Tibial nerve (tissue), 4 donors: Measurements from ENCODE around the gene SLC4A11.

Experiments
- EP300 ChIP-seq, 2 donors: sonication (generic); formaldehyde crosslinking; IDR thresholded peaks; one replicate each; pipeline ENCODE4 v1.6.1; 2017; ENCODE audit warnings: antibody characterized with exemption in 2 of 2, mild to moderate bottlenecking in 1 of 2
- POLR2A ChIP-seq, 2 donors: fragments of 450-650 bp; IDR thresholded peaks; one replicate each; pipeline ENCODE4 v1.6.1; 2017; ENCODE audit warnings: antibody characterized with exemption in 2 of 2, mild to moderate bottlenecking in 2 of 2, moderate library complexity in 2 of 2
- TF ChIP-seq, protein P1 (sequence below), 5 experiments: fragments of 200-600 bp in 3 of 5; fragments of 450-650 bp in 2 of 5; sonication (generic) in 3 of 5; IDR thresholded peaks; one replicate each; pipeline ENCODE4 v1.5.1; 2016 to 2019; ENCODE audit warnings: antibody characterized with exemption in 5 of 5, mild to moderate bottlenecking in 3 of 5, moderate library complexity in 2 of 5

DNA sequence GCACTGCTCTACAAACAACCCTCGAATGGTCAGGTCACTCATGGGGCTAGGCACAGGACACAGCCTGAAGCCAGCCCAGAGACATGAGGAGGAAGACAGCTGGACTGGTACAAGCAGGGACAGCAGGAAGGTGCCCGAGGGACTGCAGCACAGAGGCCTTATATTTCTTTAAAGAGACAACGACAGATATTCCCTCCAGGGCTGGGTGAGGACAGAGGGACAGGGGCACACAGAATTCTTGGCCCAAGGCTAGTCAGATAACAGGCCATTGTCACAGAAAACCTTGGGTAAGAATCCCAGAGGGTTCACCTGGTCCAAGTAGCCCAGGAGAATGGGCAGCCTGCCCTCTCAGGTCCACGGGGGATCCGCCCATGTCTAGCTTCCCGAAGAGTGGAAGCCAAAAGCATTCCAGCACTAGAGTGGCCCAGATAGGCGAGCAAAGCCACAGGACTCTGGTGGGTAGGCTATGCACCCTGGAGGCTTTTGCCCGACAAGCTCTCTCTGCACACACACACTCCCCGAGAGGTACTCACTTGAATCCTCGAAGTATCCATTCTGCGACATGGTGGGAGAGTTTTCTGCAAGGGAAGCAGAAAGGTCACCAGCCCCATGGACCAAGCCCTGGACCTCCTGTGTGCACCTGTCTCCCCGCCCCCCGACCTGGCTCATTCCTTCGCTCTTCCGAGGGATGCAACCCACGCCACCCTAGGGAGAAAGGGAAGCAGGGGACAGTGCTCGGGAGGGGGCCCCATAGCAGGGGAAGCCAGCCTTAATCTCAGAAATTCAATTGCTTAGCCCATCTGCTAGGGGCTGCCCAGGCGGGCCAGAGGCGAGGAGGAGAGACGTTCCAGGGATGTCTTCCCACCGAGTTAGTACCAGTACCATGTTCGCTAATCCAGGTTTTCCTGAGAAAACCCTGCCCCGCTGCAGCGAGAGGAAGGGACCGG lies 1.7 kb downstream of the SLC4A11 start:
- TF ChIP-seq, protein P1, sequence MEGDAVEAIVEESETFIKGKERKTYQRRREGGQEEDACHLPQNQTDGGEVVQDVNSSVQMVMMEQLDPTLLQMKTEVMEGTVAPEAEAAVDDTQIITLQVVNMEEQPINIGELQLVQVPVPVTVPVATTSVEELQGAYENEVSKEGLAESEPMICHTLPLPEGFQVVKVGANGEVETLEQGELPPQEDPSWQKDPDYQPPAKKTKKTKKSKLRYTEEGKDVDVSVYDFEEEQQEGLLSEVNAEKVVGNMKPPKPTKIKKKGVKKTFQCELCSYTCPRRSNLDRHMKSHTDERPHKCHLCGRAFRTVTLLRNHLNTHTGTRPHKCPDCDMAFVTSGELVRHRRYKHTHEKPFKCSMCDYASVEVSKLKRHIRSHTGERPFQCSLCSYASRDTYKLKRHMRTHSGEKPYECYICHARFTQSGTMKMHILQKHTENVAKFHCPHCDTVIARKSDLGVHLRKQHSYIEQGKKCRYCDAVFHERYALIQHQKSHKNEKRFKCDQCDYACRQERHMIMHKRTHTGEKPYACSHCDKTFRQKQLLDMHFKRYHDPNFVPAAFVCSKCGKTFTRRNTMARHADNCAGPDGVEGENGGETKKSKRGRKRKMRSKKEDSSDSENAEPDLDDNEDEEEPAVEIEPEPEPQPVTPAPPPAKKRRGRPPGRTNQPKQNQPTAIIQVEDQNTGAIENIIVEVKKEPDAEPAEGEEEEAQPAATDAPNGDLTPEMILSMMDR (IDR thresholded peaks at IDR 0.05): no peak
- no peak for TF ChIP-seq POLR2A (IDR thresholded peaks at IDR 0.05)
- no peak for TF ChIP-seq EP300 (IDR thresholded peaks at IDR 0.05)
